GM23338 (cell line): ENCODE results near the gene RUNX1. TPM values are rescaled to one million over a fixed set of nuclear protein-coding genes. Genes with fewer than 3 reads are reported as not detected.

Experiments used
- ATAC-seq: fragments of 200-7000 bp; cut with Tn5 transposase; 3 replicates; pipeline ENCODE4 v1.9.1; 2020
- DNase-seq: peaks from one replicate; pipeline ENCODE4 v3.0.0-alpha.2; 2015; ENCODE audit warnings: low spot score
- H2AFZ ChIP-seq: fragments of 200-600 bp; sonication (generic); 2 replicates; pipeline ENCODE4 v1.8.0; 2016; ENCODE audit warnings: antibody characterized with exemption, mild to moderate bottlenecking, moderate library complexity
- H3F3A ChIP-seq: fragments of 200-600 bp; sonication (generic); replicated peaks from 2 replicates; pipeline ENCODE4 v1.8.0; 2017; ENCODE audit warnings: antibody characterized with exemption, mixed run types, low read depth
- H3K27ac ChIP-seq: fragments of 200-600 bp; sonication (generic); 2 replicates; pipeline ENCODE4 v1.6.1; 2016; ENCODE audit warnings: low read depth
- H3K27me3 ChIP-seq: fragments of 200-600 bp; sonication (generic); 2 replicates; pipeline ENCODE4 v1.8.0; 2016; ENCODE audit warnings: mild to moderate bottlenecking, mixed run types, moderate library complexity; ENCODE audit not compliant: insufficient read depth
- H3K36me3 ChIP-seq: fragments of 200-600 bp; sonication (generic); 2 replicates; pipeline ENCODE4 v1.8.0; 2016; ENCODE audit warnings: mild to moderate bottlenecking; ENCODE audit not compliant: insufficient read depth
- H3K4me1 ChIP-seq: fragments of 200-600 bp; sonication (generic); 2 replicates; pipeline ENCODE4 v1.8.0; 2016; ENCODE audit warnings: mild to moderate bottlenecking, moderate library complexity; ENCODE audit not compliant: insufficient read depth
- H3K4me2 ChIP-seq: fragments of 200-600 bp; sonication (generic); 2 replicates; pipeline ENCODE4 v1.7.1; 2017; ENCODE audit warnings: mixed run types
- H3K4me3 ChIP-seq: fragments of 200-600 bp; sonication (generic); 2 replicates; pipeline ENCODE4 v1.6.1; 2016; ENCODE audit warnings: mixed run types
- H3K79me2 ChIP-seq: fragments of 200-600 bp; sonication (generic); replicated peaks from 2 replicates; pipeline ENCODE4 v1.8.0; 2017; ENCODE audit warnings: mild to moderate bottlenecking; ENCODE audit not compliant: insufficient read depth
- H3K9me2 ChIP-seq: fragments of 200-600 bp; sonication (generic); 2 replicates; pipeline ENCODE4 v1.8.0; 2017; ENCODE audit not compliant: insufficient read depth
- H4K20me1 ChIP-seq: fragments of 200-600 bp; sonication (generic); replicated peaks from 2 replicates; pipeline ENCODE4 v1.8.0; 2017; ENCODE audit warnings: mild to moderate bottlenecking; ENCODE audit not compliant: insufficient read depth
- H3K27ac Mint-ChIP-seq: 2 replicates; pipeline ENCODE4 v1.8.0; 2020; ENCODE audit warnings: inconsistent platforms, mild to moderate bottlenecking, moderate library complexity, mixed read lengths
- H3K27me3 Mint-ChIP-seq: 3 replicates; pipeline ENCODE4 v1.8.0; 2022; ENCODE audit warnings: low read depth, mild to moderate bottlenecking, moderate library complexity, mixed read lengths, inconsistent platforms; ENCODE audit not compliant: insufficient read depth, poor library complexity
- H3K36me3 Mint-ChIP-seq: 3 replicates; pipeline ENCODE4 v1.8.0; 2021; ENCODE audit warnings: low read depth, mild to moderate bottlenecking, inconsistent platforms, moderate library complexity, mixed read lengths
- H3K4me1 Mint-ChIP-seq: 3 replicates; pipeline ENCODE4 v1.8.0; 2020; ENCODE audit warnings: mild to moderate bottlenecking, inconsistent platforms, mixed read lengths
- H3K4me3 Mint-ChIP-seq: 3 replicates; pipeline ENCODE4 v1.8.0; 2021; ENCODE audit warnings: moderate library complexity, mild to moderate bottlenecking, inconsistent platforms, mixed read lengths
- H3K9me3 Mint-ChIP-seq: 3 replicates; pipeline ENCODE4 v1.8.0; 2020; ENCODE audit warnings: moderate library complexity, mild to moderate bottlenecking, inconsistent platforms, mixed read lengths
- CREB1 ChIP-seq: fragments of 250-450 bp; sonication (Bioruptor Pico); IDR thresholded peaks from 2 replicates; pipeline ENCODE4 v1.5.0; 2020; ENCODE audit warnings: low read depth, mild to moderate bottlenecking, moderate library complexity
- CTCF ChIP-seq, 2 experiments: fragments of 200-600 bp in 1 of 2; sonication (generic) in 1 of 2; conservative IDR thresholded peaks; 2 replicates each; pipeline versions ENCODE4 v1.5.1 to v1.6.1; 2016 to 2017; ENCODE audit warnings: antibody characterized with exemption in 2 of 2, low read depth in 2 of 2, mild to moderate bottlenecking in 2 of 2, moderate library complexity in 1 of 2
- ETS1 ChIP-seq: IDR thresholded peaks from 2 replicates; pipeline ENCODE4 v1.6.1; 2016; ENCODE audit warnings: antibody characterized with exemption
- EZH2 ChIP-seq: fragments of 200-600 bp; sonication (generic); IDR thresholded peaks from one replicate; pipeline ENCODE4 v1.8.0; 2017; ENCODE audit warnings: antibody characterized with exemption, mild to moderate bottlenecking, low read depth; ENCODE audit not compliant: unreplicated experiment
- EZH2phosphoT487 ChIP-seq: fragments of 200-600 bp; sonication (generic); IDR thresholded peaks from one replicate; pipeline ENCODE4 v1.8.1; 2018; ENCODE audit warnings: antibody characterized with exemption; ENCODE audit not compliant: unreplicated experiment
- JUNB ChIP-seq: IDR thresholded peaks from one replicate; pipeline ENCODE4 v1.6.1; 2016; ENCODE audit warnings: antibody characterized with exemption; ENCODE audit not compliant: unreplicated experiment
- NANOG ChIP-seq: IDR thresholded peaks from 2 replicates; pipeline ENCODE4 v1.6.1; 2016; ENCODE audit warnings: antibody characterized with exemption, borderline replicate concordance
- POLR2AphosphoS5 ChIP-seq: IDR thresholded peaks from 2 replicates; pipeline ENCODE4 v1.6.1; 2016; ENCODE audit warnings: antibody characterized with exemption, low read depth
- STAT1 ChIP-seq: IDR thresholded peaks from one replicate; pipeline ENCODE4 v1.6.1; 2016; ENCODE audit warnings: antibody characterized with exemption; ENCODE audit not compliant: unreplicated experiment
- ZNF114 ChIP-seq: fragments of 250-450 bp; sonication (Bioruptor Pico); IDR thresholded peaks from 2 replicates; pipeline ENCODE4 v1.5.0; 2020; ENCODE audit warnings: mild to moderate bottlenecking, moderate library complexity
- ZNF331 ChIP-seq: fragments of 250-450 bp; sonication (Bioruptor Pico); IDR thresholded peaks from 2 replicates; pipeline ENCODE4 v1.5.0; 2020; ENCODE audit warnings: low read depth, mild to moderate bottlenecking, moderate library complexity
- ZNF462 ChIP-seq: fragments of 250-450 bp; sonication (Bioruptor Pico); IDR thresholded peaks from 2 replicates; pipeline ENCODE4 v1.5.0; 2020; ENCODE audit warnings: mild to moderate bottlenecking, moderate library complexity
- polyA plus RNA-seq: library from polyadenylated mRNA; unstranded; fragments of >200 nt; fragmentation: Nextera tagmentation; extraction: Ambion mirVana; gene quantifications from 2 replicates; pipeline ENCODE4 v1.2.1, GENCODE V29; 2016
- total RNA-seq: library from RNA; depleted of rRNA; stranded (reverse); fragments of >200 nt; shearing (Covaris generic); gene quantifications from 2 replicates; pipeline ENCODE4 v1.2.3, GENCODE V29; 2014
- TF ChIP-seq, protein P1 (sequence below): IDR thresholded peaks from one replicate; pipeline ENCODE4 v1.6.1; 2018; ENCODE audit warnings: antibody characterized with exemption; ENCODE audit not compliant: unreplicated experiment

RUNX1 gene
- total and polyA plus RNA-seq, 2 experiments from 2014 or later, result 0.29 to 1.1 TPM

GRCh38 chr21:34933609-34934335 is 115.3 kb downstream of the RUNX1 start:
- H3K27ac Mint-ChIP-seq, result no peak overlapping the region
- Histone ChIP-seq H4K20me1 (no peaks in the 10 kb centered on the region), H3K27ac (no peak overlapping the region), H3K4me1 (no peaks in the 10 kb centered on the region), H3K36me3 (no peaks in the 10 kb centered on the region), H2AFZ (no peak overlapping the region), H3F3A (no peaks in the 10 kb centered on the region), H3K4me3 (no peak overlapping the region), H3K9me2 (no peaks in the 10 kb centered on the region), H3K27me3 (no peaks in the 10 kb centered on the region), H3K4me2 (no peak overlapping the region), H3K79me2 (no peaks in the 10 kb centered on the region)
- ATAC-seq, result no peak
- H3K27me3 Mint-ChIP-seq, result no peaks in the 10 kb centered on the region
- H3K4me1 Mint-ChIP-seq, result no peaks in the 10 kb centered on the region
- TF ChIP-seq ZNF114 (no peak), CREB1 (CRISPR knock-in tag) (no peak), ETS1 (no peak), ZNF462 (CRISPR knock-in tag) (no peak), JUNB (no peak), STAT1 (no peak), POLR2AphosphoS5 (no peak), ZNF331 (no peak), NANOG (no peak), CTCF (conservative IDR thresholded peaks at IDR 0.05; ENCODE audit: low read depth in 2 of 2) (no peak), EZH2phosphoT487 (no peak), EZH2 (no peak)
- TF ChIP-seq, protein P1, sequence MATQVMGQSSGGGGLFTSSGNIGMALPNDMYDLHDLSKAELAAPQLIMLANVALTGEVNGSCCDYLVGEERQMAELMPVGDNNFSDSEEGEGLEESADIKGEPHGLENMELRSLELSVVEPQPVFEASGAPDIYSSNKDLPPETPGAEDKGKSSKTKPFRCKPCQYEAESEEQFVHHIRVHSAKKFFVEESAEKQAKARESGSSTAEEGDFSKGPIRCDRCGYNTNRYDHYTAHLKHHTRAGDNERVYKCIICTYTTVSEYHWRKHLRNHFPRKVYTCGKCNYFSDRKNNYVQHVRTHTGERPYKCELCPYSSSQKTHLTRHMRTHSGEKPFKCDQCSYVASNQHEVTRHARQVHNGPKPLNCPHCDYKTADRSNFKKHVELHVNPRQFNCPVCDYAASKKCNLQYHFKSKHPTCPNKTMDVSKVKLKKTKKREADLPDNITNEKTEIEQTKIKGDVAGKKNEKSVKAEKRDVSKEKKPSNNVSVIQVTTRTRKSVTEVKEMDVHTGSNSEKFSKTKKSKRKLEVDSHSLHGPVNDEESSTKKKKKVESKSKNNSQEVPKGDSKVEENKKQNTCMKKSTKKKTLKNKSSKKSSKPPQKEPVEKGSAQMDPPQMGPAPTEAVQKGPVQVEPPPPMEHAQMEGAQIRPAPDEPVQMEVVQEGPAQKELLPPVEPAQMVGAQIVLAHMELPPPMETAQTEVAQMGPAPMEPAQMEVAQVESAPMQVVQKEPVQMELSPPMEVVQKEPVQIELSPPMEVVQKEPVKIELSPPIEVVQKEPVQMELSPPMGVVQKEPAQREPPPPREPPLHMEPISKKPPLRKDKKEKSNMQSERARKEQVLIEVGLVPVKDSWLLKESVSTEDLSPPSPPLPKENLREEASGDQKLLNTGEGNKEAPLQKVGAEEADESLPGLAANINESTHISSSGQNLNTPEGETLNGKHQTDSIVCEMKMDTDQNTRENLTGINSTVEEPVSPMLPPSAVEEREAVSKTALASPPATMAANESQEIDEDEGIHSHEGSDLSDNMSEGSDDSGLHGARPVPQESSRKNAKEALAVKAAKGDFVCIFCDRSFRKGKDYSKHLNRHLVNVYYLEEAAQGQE, result no peak
- no peak overlapping the region for H3K4me3 Mint-ChIP-seq
- no peak for DNase-seq
- H3K9me3 Mint-ChIP-seq, result no peaks in the 10 kb centered on the region
- no peaks in the 10 kb centered on the region for H3K36me3 Mint-ChIP-seq
